ENCODE results near the gene CDC42SE1. TPM values are rescaled to one million over a fixed set of nuclear protein-coding genes. Genes with fewer than 3 reads are reported as not detected.

CDC42SE1 gene
- total RNA-seq, 1 experiment from 2014 or later = 76.3 TPM

- H3K27ac Mint-ChIP-seq = no peak overlapping the region
- no peaks in the 10 kb centered on the region for H3K4me1 Mint-ChIP-seq
- H3K9me3 Mint-ChIP-seq = no peaks in the 10 kb centered on the region
- POLR2A ChIA-PET = no interaction called here
- DNase-seq (ENCODE audit: low spot score) (no peak), ATAC-seq (no peak)
- no peaks in the 10 kb centered on the region for H3K27me3 Mint-ChIP-seq (ENCODE audit: low read depth)
- CTCF ChIA-PET = interaction anchor here (0.6 to 0.9 kb wide), 3 partner anchors 50 to 196 kb away, joined by 3 to 4 read pairs (median 4); partner anchors contain the start of gene TNFAIP8L2
- no peak overlapping the region for H3K4me3 Mint-ChIP-seq
- no peaks in the 10 kb centered on the region for H3K36me3 Mint-ChIP-seq
- TF ChIP-seq ZNF138 (CRISPR knock-in tag; conservative IDR thresholded peaks at IDR 0.05) = no peak
- TF ChIP-seq ZNF671 (CRISPR knock-in tag; IDR thresholded peaks at IDR 0.05) = no peak
- TF ChIP-seq RORB (CRISPR knock-in tag; IDR thresholded peaks at IDR 0.05) = no peak
- no peak for TF ChIP-seq ERG (CRISPR knock-in tag; IDR thresholded peaks at IDR 0.05)
- no peak for TF ChIP-seq JAZF1 (CRISPR knock-in tag; IDR thresholded peaks at IDR 0.05)
- no peak for TF ChIP-seq ATF1 (CRISPR knock-in tag; IDR thresholded peaks at IDR 0.05)
- no peak for TF ChIP-seq ATF6 (CRISPR knock-in tag; IDR thresholded peaks at IDR 0.05)
- no peak for TF ChIP-seq E2F5 (CRISPR knock-in tag; IDR thresholded peaks at IDR 0.05)
- no peak for TF ChIP-seq E2F1 (CRISPR knock-in tag; IDR thresholded peaks at IDR 0.05)
- TF ChIP-seq SMAD4 (CRISPR knock-in tag; IDR thresholded peaks at IDR 0.05) = no peak
- TF ChIP-seq ZBTB21 (CRISPR knock-in tag; IDR thresholded peaks at IDR 0.05; ENCODE audit: borderline replicate concordance) = no peak
- TF ChIP-seq ETV6 (CRISPR knock-in tag; IDR thresholded peaks at IDR 0.05) = no peak
- no peak for TF ChIP-seq PREB (CRISPR knock-in tag; IDR thresholded peaks at IDR 0.05; ENCODE audit: borderline replicate concordance)
- no peak for TF ChIP-seq RELA (CRISPR knock-in tag; IDR thresholded peaks at IDR 0.05; ENCODE audit: borderline replicate concordance)
- TF ChIP-seq ESRRA (CRISPR knock-in tag; IDR thresholded peaks at IDR 0.05; ENCODE audit: borderline replicate concordance) = no peak
These were observed 47.5 kb upstream of the CDC42SE1 start for GRCh38 chr1:151106894-151107293.

- Mint-ChIP-seq H3K27ac (no peak overlapping the region), H3K4me3 (no peak overlapping the region), H3K4me1 (no peaks in the 10 kb centered on the region), H3K36me3 (no peaks in the 10 kb centered on the region), H3K9me3 (no peaks in the 10 kb centered on the region), H3K27me3 (ENCODE audit: low read depth) (no peaks in the 10 kb centered on the region)
- CTCF ChIA-PET = interaction anchor here (0.6 kb wide), 1 partner anchor 72 kb away, joined by 3 read pairs; the partner anchor contains the start of gene TMOD4
- POLR2A ChIA-PET = no interaction called here
- TF ChIP-seq ATF3 (CRISPR knock-in tag; conservative IDR thresholded peaks at IDR 0.05) = no peak
- no peak for TF ChIP-seq SMAD4 (CRISPR knock-in tag; IDR thresholded peaks at IDR 0.05)
- TF ChIP-seq RORB (CRISPR knock-in tag; IDR thresholded peaks at IDR 0.05) = no peak
- TF ChIP-seq SP1 (CRISPR knock-in tag; conservative IDR thresholded peaks at IDR 0.05) = no peak
- TF ChIP-seq ZNF138 (CRISPR knock-in tag; conservative IDR thresholded peaks at IDR 0.05) = no peak
- TF ChIP-seq MAX (CRISPR knock-in tag; IDR thresholded peaks at IDR 0.05) = no peak
- TF ChIP-seq ZNF423 (CRISPR knock-in tag; IDR thresholded peaks at IDR 0.05) = no peak
- TF ChIP-seq CREB1 (CRISPR knock-in tag; IDR thresholded peaks at IDR 0.05) = no peak
- TF ChIP-seq HMGA2 (CRISPR knock-in tag; IDR thresholded peaks at IDR 0.05) = no peak
- TF ChIP-seq ZBTB43 (CRISPR knock-in tag; IDR thresholded peaks at IDR 0.05) = no peak
- no peak for TF ChIP-seq ETV6 (CRISPR knock-in tag; IDR thresholded peaks at IDR 0.05)
- TF ChIP-seq USF2 (CRISPR knock-in tag; IDR thresholded peaks at IDR 0.05) = no peak
- ATAC-seq (no peak), DNase-seq (ENCODE audit: low spot score) (no peak)
These were observed 45.2 kb upstream of the CDC42SE1 start for GRCh38 chr1:151104630-151105029.

Data from WTC11 (cell line).